HuH-7.5 (cell line): ENCODE measurements around the gene EFHC2.
"Not testable (repeated sequence)": the region's sequence is repeated elsewhere in the genome, so short reads cannot be mapped to it uniquely, and the experiment has no call there.

Experiments
- DNase-seq: peaks from one replicate; pipeline ENCODE4 v3.0.0; 2011; ENCODE audit warnings: low spot score

EFHC2 gene

DNA sequence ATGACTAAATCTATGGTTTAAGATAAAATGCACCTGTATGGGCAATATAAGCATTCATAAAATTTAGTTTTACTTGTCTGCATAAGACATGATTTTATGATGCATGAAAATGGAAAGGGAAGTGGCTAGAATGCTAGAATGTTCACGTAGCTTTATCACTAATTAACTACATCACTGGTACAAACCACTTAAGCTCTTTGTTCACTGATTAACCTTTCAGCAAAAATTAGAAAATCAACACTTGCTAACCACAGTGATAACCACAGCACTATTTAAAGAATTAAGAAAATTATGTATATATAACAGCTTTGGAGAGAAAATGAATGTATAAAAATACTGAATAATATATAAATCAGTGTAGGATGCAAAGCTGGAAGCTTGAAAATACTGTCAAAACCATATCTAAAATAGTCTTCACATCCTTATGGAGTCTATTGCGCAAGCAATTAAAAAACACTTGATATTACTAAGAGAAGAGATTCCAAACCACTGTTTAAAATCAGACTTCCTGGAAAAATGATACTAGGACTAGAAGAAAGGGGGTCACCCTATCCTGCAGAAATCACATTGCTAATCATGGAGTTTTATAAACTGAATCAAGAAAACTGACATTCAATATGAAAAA lies 51.9 kb downstream of the EFHC2 start:
- DNase-seq: no peak

DNA sequence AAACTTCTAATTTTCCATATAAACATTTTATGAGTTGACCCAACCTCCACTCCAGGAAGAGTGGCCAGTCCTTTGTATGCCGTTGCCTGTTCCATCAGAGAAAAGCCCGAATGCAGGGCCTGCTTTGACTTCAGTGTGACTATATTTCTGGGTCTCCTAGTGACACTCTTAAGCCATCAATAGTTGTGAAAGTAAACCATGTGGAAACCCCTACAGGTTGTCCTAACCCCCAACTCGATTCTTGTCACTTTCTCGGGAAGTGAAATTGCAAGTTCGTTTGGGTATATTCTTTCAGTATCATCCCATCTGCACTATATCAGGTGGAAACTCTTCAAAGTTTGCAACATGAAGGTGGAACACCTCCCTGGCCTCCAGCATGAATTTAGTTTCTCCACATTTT lies 52.8 kb downstream of the EFHC2 start:
- no peak for DNase-seq

DNA sequence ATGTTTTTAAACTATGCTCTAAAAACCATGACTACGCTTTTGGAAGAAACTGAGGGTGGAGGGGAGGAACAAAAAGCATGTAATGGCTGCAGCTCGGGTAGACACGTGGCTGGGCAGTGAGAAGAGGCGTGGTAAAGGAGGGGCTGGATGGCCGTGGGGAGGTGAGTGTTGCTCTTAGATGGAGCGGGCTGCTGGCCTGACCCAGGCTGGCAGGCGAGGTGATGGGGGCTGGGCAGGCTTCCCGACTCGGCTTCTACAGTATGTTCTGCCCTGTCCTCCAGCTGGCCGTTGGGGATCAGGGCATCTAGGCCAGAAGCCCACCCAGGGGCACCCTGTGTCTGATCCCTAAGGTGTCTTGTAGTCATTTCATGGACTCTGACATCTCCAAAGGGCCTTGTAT lies 60.7 kb downstream of the EFHC2 start:
- DNase-seq: no peak

DNA sequence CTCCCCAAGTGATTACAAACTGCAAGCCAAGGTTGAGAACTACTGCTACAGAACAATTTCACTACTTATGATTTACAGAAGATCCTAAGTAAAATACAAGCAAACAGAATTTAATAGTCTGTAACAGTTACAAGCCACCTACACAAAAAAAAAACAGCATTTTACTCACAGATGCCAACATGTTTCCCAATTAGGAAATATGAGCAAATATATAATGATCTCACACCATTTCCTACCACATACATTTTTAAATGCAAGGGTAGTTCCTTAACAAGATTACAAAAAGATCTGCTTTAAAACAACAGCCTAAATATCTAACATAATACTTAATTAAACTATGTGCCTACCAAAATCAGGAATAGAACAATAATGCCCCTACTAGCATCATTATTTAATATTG lies 63.4 kb downstream of the EFHC2 start:
- DNase-seq: no peak

DNA sequence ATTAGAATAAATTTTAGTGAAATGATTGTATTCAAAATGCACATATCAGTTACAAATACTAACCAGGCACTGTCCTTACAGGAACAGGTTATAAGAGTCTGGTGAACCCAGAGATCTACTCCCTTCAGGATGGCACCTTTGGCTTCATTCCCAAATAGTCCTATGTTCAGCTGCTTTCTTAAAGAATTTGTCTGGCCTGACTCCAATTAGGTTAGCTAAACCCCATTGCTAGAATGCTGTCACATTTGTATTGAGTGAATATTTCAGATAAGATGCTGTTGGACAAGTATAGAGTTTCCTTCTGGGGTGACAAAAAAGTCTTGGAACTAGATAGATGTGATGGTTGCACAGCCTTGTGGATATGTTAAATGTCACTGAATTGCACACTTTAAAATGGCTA lies 69.4 kb downstream of the EFHC2 start:
- no peak for DNase-seq

DNA sequence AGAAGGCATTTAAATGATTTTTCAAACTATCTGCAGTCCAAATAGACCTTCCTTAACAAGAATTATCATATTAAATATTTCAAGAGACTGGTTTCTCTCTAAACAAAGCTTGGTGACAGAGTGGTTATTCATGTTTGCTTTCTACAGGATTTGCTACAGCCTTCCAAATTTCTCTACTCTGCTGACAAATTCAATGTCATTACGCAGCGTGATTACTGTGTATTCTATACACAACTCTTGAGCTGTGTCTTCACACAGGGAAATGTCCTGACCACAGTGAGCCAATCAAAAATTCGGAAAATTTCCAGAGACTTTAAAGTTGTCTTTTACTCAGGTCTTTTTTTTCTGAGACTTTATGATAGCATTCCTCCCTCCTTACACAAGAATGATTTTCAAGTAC lies 75.6 kb downstream of the EFHC2 start:
- DNase-seq: no peak

DNA sequence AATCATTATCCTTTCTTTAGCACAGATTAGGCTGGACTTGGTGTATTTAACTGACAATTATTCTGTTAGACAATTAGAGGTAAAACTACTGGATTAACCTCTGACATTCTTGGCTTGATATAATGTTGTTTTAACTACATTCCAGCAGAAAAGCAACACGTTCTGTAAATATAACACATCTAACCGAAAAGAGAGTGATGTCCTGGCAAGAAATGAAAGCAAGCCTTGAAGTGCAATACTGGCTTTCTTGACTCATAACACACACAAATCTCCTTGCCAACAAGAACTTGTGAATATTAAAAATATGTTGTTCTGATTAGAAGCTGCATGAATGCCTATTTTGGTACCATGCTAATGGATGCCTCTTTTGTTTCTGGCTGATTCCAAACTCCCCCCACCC lies 76.4 kb downstream of the EFHC2 start:
- no peak for DNase-seq

DNA sequence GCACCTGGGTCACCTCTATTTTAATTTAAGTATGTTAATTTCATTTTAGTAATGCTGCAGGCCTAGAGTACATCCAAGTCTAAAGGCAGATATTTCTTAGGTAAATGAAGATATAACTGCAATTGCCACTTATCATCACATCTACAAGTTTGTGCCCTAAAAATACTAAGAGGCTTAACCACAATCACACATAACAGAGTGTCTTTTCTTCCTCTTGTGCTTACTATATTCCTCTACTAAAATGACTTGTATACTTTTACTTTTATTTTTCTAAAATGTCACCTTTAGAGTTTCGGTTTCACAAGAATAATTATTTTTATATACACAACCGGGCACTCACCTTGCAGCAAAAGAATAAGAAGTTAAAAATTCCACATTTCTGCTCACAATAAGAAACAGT lies 77.9 kb downstream of the EFHC2 start:
- no peak for DNase-seq

DNA sequence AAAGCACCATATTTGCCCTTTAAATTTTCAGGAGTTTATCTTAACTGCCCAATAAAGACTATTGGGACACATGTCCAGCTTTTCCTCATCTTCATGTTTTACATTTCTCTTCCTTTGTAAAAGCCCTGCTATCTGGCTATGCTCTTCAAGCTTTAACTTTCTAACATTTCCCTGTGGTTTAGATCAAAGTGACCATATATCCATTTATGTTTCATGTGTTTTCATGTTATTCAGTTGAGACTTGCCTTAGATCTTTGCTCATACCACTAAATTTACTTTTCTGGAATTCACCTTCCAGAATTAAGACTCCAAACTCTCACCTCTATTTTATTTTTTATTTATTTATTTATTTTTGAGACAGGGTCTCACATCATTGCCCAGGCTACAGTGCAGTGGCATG lies 78.5 kb downstream of the EFHC2 start:
- no peak for DNase-seq

DNA sequence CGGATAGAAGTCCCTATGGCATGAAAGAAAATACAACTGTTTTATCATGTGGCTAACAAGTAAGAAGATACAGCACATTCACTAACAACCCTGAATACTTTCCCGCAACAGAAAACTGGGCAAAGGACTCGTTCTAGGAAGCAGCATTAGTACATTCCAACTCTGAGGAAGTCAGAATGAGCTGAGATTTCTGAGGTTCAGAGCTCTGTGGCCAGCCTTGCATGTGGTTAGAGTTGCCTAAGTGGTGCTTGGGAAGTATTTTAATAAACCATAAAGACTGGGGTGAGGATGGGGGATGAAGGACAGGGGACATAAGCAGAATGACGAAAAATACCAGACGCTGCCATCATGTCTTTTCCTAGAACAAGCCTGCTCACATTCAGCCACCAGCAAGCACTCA lies 82.2 kb downstream of the EFHC2 start:
- no peak for DNase-seq

DNA sequence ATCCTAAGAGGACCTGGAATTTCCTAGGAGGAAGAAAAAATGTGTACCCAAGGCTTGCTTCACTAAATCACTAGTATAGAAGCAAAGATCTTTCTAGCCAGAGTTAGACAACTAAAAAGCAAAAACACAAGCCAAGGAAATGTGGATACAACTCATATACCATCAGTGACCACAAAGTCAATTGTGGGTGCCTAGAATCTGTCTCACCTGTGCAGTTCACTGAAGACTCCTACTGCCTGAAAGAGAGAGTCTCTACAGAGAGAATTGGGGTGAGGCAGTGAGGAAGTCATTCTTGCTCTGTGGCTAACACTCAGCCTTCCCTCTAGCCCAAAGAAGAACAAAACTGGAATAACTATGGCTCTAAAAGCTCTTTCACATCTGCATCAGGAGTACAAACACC lies 82.9 kb downstream of the EFHC2 start:
- no peak for DNase-seq

DNA sequence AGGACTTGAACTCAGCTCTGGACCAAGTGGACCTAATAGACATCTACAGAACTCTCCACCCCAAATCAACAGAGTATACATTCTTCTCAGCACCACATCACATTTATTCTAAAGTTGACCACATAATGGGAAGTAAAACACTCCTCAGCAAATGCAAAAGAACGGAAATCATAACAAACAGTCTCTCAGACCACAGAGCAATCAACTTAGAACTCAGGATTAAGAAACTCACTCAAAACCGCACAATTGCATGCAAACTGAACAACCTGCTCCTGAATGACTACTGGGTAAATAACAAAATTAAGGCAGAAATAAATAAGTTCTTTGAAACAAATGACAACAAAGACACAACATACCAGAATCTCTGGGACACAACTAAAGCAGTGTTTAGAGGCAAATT lies 87.7 kb downstream of the EFHC2 start:
- DNase-seq: not testable (repeated sequence)

DNA sequence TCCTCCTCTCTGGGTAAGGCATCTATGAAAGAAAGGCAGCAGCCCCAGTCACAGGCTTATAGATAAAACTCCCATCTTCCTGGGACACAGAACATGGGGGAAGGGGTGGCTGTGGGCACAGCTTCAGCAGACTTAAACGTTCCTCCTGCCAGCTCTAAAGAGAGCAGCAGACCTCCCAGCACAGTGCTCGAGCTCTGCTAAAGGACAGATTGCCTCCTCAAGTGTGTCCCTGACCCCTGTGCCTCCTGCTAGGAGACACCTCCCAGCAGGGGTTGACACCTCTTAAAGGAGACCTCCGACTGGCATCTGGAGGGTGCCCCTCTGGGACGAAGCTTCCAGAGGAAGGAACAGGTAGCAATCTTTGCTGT lies 89.9 kb downstream of the EFHC2 start:
- DNase-seq: no peak

DNA sequence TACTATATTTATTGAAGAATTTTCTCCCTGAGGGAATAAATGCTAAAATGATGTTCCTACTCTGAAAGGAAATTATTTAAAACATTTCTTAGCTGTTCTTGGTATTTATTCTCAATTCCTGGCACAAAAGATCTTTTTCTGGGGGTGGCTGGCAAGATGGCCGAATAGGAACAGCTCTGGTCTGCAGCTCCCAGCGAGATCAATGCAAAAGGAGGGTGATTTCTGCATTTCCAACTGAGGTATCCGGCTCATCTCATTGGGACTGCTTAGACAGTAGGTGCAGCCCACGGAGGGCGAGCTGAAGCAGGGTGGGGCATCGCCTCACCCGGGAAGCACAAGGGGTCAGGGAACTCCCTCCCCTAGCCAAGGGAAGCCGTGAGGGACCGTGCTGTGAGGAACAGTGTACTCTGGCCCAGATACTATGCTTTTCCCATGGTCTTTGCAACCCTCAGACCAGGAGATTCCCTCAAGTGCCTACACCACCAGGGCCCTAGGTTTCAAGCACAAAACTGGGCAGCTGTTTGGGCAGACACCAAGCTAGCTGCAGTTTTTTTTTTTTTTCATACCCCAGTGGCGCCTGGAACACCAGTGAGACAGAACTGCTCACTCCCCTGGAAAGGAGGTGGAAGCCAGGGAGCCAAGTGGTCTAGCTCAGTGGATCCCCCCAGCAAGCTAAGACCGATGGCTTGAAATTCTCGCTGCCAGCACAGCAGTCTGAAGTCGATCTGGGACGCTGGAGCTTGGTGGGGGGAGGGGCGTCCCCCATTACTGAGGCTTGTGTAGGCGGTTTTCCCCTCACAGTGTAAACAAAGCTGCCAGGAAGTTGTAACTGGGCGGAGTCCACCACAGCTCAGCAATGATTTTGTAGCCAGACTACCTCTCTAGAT lies 90.5 kb downstream of the EFHC2 start:
- not testable (repeated sequence) for DNase-seq

DNA sequence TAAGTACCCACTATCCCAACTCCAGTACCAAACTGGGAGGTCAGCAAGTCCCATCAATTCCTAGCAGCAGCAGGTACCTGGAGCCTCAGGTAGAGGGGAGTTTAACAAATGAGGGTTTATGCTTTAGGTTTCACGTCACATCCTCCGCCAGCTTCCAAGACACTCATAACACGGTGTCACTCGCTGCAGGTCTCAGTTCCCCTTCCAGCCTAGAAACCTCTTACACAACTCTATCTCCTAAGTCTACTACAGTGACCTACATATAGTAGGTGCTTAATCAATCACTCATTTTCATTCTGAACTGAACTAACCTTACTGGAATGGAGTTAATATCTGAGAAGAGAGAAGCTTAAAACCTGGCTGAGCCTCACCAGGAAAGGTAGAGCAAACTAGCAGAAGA lies 96.0 kb downstream of the EFHC2 start:
- no peak for DNase-seq

DNA sequence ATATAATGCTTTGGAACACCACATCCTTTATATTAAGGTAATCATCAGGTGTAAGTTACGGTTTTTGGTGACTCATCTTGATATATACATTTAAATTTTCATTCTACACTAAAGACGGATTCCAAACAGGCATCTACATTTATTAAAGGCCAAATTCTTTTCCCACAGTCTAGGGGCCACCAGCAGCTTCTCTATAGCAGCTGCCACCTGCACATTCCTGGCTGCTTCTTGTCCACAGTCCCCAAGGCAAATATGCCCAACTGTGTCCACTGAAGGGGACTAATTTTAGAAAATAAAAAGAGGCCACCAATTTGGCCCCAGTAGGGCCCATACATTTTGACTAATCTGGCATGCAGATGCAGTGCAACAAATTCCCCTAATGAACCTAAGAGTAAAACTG lies 96.6 kb downstream of the EFHC2 start:
- DNase-seq: no peak

DNA sequence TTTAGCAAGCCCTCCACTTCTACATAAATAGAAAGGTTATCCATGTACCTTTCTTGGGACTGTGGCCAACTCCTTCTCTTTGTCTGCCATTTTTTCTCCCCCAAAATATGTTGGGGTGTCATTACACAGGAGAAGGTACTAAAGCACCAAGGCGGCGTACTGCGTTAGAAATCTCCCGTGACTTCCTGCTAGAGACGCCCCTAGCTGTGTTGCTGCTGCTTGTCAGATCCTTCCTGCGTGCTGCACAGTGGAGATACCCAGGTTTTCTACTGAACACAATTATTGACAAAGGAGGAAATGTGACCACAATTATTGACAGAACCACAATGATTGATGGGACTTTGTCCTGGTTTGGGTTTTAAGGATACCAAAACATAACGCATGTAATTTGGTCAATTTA lies 97.7 kb downstream of the EFHC2 start:
- no peak for DNase-seq

DNA sequence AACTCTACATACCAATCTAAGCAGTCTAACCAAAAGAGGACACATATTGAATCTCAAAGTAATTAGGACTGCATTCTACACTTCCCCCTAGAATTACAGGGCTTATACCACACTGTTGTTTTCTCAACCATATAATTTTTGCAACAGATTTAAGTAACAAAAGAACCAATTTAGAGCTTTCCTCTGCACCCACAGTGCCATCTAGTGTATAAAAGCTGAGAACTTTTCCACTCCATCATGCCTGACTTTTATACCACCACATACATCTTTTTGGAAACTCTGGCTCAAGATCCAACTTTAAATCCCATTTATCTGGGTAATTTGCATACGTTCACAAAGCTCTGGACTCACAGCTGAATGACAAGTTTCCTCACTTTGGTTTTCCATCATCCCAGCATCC lies 99.5 kb downstream of the EFHC2 start:
- no peak for DNase-seq

DNA sequence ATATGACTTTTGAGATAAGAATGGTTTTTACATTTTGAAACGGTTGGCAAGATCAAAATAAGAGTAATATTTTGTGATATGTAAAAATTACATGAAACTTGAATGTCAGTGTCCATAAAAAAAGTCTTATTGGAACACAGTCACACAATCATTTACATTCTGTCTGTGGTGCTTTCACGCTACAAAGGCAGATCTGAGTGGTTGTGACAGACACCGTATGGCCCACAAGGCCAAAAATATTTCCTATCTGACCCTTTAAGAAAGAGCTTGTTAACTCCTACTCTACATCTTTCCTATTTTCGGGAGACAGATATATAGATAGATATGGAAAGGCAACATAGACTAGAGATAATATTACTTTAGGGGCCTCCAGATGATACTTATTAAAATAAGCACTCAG lies 101.9 kb downstream of the EFHC2 start:
- DNase-seq: no peak

DNA sequence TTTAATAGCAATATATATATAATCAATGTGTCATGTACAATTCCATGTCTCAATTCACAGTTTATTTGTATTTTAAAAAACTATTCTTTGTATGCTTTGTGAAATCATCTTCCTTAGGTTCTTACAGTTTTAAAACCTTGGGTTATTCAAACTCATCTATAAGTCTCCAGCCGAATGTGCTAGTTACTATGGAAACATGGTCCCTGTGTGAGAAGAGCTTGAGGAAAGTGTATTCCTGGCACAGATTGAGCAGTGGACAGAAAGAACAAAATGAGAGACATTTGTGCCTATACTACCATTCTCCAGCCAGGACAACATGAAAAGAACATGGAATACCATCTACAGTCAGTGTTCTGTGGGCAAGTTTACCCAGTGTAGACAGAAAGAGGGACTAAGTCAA lies 103.4 kb downstream of the EFHC2 start:
- DNase-seq: no peak

DNA sequence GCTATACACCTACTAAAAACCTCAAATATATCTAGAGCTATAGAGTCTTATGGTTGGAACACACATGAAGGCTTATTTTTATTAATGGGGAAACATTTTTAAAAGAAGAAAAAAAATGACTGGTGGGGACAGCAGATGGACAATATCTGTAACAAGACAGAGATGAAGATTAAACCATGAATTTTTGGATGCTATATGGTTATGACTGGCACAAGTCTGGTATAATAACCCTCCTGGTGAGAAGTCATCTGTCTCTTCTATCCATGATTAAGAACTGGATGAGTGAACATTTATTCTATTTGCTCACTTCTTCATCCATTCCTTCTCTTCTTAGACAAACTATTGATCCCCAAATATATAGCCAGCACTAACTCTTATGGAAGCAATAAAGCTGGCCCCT lies 104.4 kb downstream of the EFHC2 start:
- DNase-seq: no peak

DNA sequence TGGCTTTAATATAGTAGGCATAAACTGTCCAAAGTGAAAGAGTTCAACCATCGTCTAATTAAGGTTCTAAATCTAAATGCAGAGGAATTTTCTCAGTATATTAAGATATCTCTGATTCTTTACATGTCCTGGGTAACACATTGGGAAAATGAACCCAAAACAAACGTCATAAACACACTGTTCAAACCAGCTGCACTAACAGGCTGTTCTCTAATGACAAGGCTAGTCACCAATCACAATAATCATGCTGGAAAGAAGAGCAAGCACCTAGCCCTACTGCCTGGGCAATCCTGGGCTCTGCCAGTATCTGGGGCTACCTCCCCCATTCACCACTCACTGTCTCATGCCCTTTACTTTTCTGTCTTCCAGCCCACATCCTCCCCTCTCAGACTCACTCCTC lies 107.9 kb downstream of the EFHC2 start:
- no peak for DNase-seq

DNA sequence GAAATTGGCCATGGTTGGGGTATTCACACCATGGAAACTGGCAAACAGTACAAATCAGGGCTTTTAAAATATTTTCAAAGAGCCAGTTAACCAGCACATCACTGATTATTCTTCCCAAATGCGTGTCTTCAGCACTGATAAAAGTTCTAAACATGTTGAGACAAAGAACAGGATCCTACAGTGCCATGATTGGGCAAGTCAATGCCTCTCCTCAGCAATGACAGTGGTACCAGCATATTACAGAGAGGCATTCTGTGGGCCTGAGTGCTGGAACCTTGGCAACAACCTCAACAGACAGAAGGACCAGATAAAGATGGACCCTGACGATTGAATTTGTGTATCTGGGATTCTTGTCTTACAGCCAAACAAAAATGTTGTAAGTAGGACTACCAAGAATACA lies 108.9 kb downstream of the EFHC2 start:
- DNase-seq: no peak

DNA sequence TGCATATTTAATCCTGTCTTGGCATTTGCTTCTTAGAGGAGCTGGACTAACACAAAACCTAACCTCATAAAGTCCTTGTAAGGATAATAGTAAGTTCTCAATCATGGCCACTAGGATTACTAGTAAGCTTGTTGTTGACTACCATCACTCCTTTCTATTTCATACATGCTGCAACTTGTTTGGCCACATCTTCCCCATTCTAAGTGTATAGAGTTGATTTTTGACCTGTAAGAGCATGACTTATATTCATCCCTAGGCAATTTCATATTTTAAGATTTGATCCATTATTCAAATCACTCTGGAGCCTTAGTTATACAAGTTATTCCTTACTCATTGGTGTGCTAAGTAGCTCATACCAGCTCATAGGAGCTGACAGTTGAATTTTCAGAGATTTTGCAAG lies 109.4 kb downstream of the EFHC2 start:
- no peak for DNase-seq
